Vagina (tissue), 2 donors: ENCODE data around the gene RALGAPA2. TPM values are rescaled to one million over a fixed set of nuclear protein-coding genes. Genes with fewer than 3 reads are reported as not detected.

Experiments used
- DNase-seq, 2 donors: peaks; one replicate each; pipeline ENCODE4 v3.0.0-alpha.2; 2017; ENCODE audit errors: extremely low spot score in 2 of 2
- H3K27ac ChIP-seq: fragments of 200-600 bp; sonication (generic); one replicate; pipeline ENCODE4 v1.5.1; 2019
- H3K27me3 ChIP-seq: fragments of 200-600 bp; sonication (generic); one replicate; pipeline ENCODE4 v1.5.1; 2019
- H3K36me3 ChIP-seq, 2 donors: fragments of 200-600 bp; sonication (generic); one replicate each; pipeline ENCODE4 v1.5.1; 2017 to 2019
- H3K4me1 ChIP-seq: fragments of 200-600 bp; sonication (generic); one replicate; pipeline ENCODE4 v1.5.1; 2019
- H3K4me3 ChIP-seq, 2 donors: fragments of 200-600 bp; sonication (generic); 1 replicate in 1 of 2; 2 replicates in 1 of 2; pipeline ENCODE4 v1.5.1; 2016 to 2019
- H3K9me3 ChIP-seq: fragments of 200-600 bp; sonication (generic); one replicate; pipeline ENCODE4 v1.5.1; 2019
- POLR2A ChIP-seq, 2 donors: fragments of 450-650 bp; IDR thresholded peaks; one replicate each; pipeline ENCODE4 v1.6.1; 2017; ENCODE audit warnings: antibody characterized with exemption in 2 of 2, mild to moderate bottlenecking in 2 of 2, moderate library complexity in 2 of 2
- POLR2AphosphoS5 ChIP-seq, 2 donors: sonication (generic); formaldehyde crosslinking; IDR thresholded peaks; one replicate each; pipeline ENCODE4 v1.9.0; 2017; ENCODE audit warnings: antibody characterized with exemption in 2 of 2, mild to moderate bottlenecking in 2 of 2, low read depth in 1 of 2; ENCODE audit not compliant: insufficient read depth in 1 of 2
- intact Hi-C: fragments of 100-400 bp; cut with DNase I; formaldehyde crosslinking; loops from one replicate; pipeline ENCODE4 v1.15.1; 2023
- total RNA-seq: library from RNA; depleted of rRNA; stranded (reverse); fragments of >200 nt; gene quantifications from one replicate; pipeline ENCODE4 v1.2.3, GENCODE V29; 2016
- TF ChIP-seq, protein P1 (sequence below), 3 experiments: fragments of 450-650 bp in 2 of 3; fragments of 200-600 bp in 1 of 3; sonication (generic) in 1 of 3; IDR thresholded peaks; one replicate each; pipeline ENCODE4 v1.5.1; 2017 to 2019; ENCODE audit warnings: antibody characterized with exemption in 3 of 3, mild to moderate bottlenecking in 2 of 3, moderate library complexity in 2 of 3

RALGAPA2 gene
- total RNA-seq, 1 donor from 2014 or later = 31.9 TPM

DNA sequence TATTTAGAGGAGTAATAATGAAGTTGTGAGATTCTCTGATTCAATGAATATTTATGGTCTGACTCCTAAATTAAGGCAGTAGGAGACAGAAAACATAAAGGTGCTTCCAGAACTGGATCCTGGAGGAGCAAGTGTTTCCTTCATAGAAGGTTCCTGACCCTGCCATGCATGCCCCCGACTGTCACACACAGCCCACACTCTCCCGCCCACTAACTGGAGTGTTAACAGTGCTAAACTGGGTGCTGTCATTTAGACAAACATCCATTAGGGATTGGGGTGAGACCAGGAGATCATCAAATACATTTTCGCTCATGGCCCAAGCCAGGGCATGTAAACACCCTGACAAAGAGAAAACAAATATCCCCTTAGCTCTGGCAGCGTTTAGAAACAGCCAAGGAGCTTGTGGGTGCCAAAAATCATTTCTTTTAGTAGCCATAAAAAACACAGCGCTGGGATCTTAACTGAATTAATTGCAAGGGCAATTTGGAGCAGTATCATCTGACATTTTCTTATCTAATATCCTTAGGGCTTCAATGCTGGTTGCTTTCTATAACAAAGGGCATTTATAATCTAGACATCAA lies 297.7 kb downstream of the RALGAPA2 start:
- Histone ChIP-seq H3K9me3 (no peaks in the 10 kb centered on the region), H3K27ac (no peak overlapping the region), H3K36me3 (no peaks in the 10 kb centered on the region), H3K27me3 (no peaks in the 10 kb centered on the region), H3K4me3 (no peak overlapping the region), H3K4me1 (no peaks in the 10 kb centered on the region)
- no peak for DNase-seq
- intact Hi-C loops = no loop called here
- TF ChIP-seq POLR2A (IDR thresholded peaks at IDR 0.05) = no peak
- TF ChIP-seq, protein P1, sequence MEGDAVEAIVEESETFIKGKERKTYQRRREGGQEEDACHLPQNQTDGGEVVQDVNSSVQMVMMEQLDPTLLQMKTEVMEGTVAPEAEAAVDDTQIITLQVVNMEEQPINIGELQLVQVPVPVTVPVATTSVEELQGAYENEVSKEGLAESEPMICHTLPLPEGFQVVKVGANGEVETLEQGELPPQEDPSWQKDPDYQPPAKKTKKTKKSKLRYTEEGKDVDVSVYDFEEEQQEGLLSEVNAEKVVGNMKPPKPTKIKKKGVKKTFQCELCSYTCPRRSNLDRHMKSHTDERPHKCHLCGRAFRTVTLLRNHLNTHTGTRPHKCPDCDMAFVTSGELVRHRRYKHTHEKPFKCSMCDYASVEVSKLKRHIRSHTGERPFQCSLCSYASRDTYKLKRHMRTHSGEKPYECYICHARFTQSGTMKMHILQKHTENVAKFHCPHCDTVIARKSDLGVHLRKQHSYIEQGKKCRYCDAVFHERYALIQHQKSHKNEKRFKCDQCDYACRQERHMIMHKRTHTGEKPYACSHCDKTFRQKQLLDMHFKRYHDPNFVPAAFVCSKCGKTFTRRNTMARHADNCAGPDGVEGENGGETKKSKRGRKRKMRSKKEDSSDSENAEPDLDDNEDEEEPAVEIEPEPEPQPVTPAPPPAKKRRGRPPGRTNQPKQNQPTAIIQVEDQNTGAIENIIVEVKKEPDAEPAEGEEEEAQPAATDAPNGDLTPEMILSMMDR (IDR thresholded peaks at IDR 0.05) = no peak
- no peak for TF ChIP-seq POLR2AphosphoS5 (IDR thresholded peaks at IDR 0.05; ENCODE audit: insufficient read depth in 1 of 2, low read depth in 1 of 2)

DNA sequence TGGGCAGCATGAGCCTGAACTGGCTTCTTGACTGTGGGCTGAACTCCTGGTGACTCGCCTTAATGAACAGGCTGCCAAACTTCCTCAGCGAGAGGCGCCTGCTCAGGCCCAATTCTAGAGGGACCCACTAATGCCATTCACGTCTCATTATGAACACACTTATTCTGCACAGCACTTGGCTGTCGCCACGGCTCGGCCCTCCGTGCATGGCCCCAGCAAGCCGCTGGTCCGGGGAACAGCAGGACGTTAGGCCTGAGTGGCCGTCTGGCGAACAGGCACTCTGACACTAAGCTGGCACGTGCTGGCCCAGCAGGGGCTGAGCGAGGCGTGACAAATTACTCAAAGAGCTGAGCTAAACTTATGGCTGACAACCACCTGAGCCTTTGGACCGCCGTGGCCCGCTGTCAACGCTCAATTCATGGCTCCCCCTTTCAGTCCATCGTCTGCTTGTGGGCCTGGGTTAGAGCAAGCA lies 298.6 kb downstream of the RALGAPA2 start:
- TF ChIP-seq, protein P1 (IDR thresholded peaks at IDR 0.05) = no peak
- TF ChIP-seq POLR2A (IDR thresholded peaks at IDR 0.05) (no peak), POLR2AphosphoS5 (IDR thresholded peaks at IDR 0.05; ENCODE audit: insufficient read depth in 1 of 2, low read depth in 1 of 2) (no peak)
- Histone ChIP-seq H3K4me3 (no peak overlapping the region), H3K4me1 (no peaks in the 10 kb centered on the region), H3K27me3 (no peaks in the 10 kb centered on the region), H3K9me3 (no peaks in the 10 kb centered on the region), H3K36me3 (no peaks in the 10 kb centered on the region), H3K27ac (no peak overlapping the region)
- intact Hi-C loops = no loop called here
- DNase-seq = no peak

DNA sequence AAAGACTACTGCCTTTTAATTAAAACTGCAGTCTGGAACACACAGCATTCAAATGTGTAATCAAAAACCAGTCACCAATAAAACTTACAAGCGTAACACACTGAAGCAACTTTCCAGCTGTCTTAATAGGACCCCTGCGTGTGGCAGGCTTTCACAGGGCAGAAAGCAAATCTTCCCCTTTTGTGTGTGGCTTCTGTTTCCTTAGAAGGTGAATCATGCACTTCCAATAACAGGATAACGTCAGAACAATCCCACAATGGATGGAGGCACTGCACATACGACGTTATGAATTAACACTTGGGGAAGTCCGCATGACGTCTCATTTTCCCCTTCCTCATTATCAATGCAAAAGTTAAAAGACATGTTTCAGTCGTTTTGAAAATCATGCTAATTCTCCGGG lies 299.7 kb downstream of the RALGAPA2 start:
- no peaks in the 10 kb centered on the region for H3K9me3 ChIP-seq
- no peaks in the 10 kb centered on the region for H3K4me1 ChIP-seq
- TF ChIP-seq, protein P1 (IDR thresholded peaks at IDR 0.05) = no peak
- TF ChIP-seq POLR2A (IDR thresholded peaks at IDR 0.05) (no peak), POLR2AphosphoS5 (IDR thresholded peaks at IDR 0.05; ENCODE audit: insufficient read depth in 1 of 2, low read depth in 1 of 2) (no peak)
- no peak for DNase-seq
- no peak overlapping the region for H3K27ac ChIP-seq
- no peak overlapping the region for H3K4me3 ChIP-seq
- no peaks in the 10 kb centered on the region for H3K27me3 ChIP-seq
- no peaks in the 10 kb centered on the region for H3K36me3 ChIP-seq
- intact Hi-C loops = no loop called here

- no peak overlapping the region for H3K4me3 ChIP-seq
- intact Hi-C loops = no loop called here
- no peak overlapping the region for H3K27ac ChIP-seq
- TF ChIP-seq POLR2A (IDR thresholded peaks at IDR 0.05) (no peak), POLR2AphosphoS5 (IDR thresholded peaks at IDR 0.05; ENCODE audit: insufficient read depth in 1 of 2, low read depth in 1 of 2) (no peak)
- TF ChIP-seq, protein P1 (IDR thresholded peaks at IDR 0.05) = no peak
- no peak for DNase-seq
- no peaks in the 10 kb centered on the region for H3K9me3 ChIP-seq
- no peaks in the 10 kb centered on the region for H3K4me1 ChIP-seq
- H3K27me3 ChIP-seq = no peaks in the 10 kb centered on the region
- no peaks in the 10 kb centered on the region for H3K36me3 ChIP-seq
Measured at GRCh38 chr20:20411836-20412235, 300.6 kb downstream of the RALGAPA2 start.

DNA sequence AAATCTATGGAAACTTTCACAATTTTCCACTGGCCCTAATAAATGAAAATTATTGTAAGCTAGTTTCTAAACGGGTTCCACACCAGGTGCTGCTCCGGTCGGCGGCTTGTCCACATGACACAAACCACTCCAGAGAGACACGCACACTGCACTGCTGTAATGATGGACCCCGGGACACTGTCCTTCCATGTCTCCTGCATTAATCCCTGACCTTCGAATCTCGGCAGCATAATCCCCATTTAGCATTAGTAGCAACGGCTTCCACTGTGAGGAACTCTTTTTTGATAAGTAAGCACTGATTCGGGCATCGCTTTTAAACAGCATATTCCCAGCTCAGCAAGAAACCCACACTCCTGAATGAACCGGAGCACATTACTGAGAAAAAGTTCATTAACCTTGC lies 301.0 kb downstream of the RALGAPA2 start:
- H3K27ac ChIP-seq = no peak overlapping the region

More for the DNA sequence above, 301.0 kb downstream of the RALGAPA2 start:
- no peak for DNase-seq
- Histone ChIP-seq H3K4me3 (no peak overlapping the region), H3K9me3 (no peaks in the 10 kb centered on the region), H3K27me3 (no peaks in the 10 kb centered on the region), H3K36me3 (no peaks in the 10 kb centered on the region), H3K4me1 (no peaks in the 10 kb centered on the region)
- no peak for TF ChIP-seq POLR2A (IDR thresholded peaks at IDR 0.05)
- TF ChIP-seq, protein P1 (IDR thresholded peaks at IDR 0.05) = no peak
- no peak for TF ChIP-seq POLR2AphosphoS5 (IDR thresholded peaks at IDR 0.05; ENCODE audit: insufficient read depth in 1 of 2, low read depth in 1 of 2)
- intact Hi-C loops = no loop called here
